Measurements from ENCODE around the gene NOP53.

The NOP53 gene

DNA sequence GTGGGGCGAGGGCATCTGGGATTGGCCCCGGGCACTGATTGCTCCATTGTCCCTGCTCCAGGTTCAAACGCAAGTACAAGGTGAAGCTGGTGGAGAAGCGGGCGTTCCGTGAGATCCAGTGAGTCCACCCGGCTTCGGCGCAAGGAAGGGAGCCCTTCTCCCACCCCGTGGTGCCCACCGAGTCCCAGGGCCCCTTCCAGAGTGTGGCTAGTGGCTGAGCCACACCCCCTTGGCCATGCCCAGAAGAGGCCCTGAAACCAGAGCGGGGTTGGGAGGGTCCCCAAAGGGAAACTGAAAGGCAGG, 11.2 kb downstream of the NOP53 start:
- Histone ChIP-seq H3K27ac (no peak overlapping the region), H3K4me3 (no peak overlapping the region)
- TF ChIP-seq, protein P1, sequence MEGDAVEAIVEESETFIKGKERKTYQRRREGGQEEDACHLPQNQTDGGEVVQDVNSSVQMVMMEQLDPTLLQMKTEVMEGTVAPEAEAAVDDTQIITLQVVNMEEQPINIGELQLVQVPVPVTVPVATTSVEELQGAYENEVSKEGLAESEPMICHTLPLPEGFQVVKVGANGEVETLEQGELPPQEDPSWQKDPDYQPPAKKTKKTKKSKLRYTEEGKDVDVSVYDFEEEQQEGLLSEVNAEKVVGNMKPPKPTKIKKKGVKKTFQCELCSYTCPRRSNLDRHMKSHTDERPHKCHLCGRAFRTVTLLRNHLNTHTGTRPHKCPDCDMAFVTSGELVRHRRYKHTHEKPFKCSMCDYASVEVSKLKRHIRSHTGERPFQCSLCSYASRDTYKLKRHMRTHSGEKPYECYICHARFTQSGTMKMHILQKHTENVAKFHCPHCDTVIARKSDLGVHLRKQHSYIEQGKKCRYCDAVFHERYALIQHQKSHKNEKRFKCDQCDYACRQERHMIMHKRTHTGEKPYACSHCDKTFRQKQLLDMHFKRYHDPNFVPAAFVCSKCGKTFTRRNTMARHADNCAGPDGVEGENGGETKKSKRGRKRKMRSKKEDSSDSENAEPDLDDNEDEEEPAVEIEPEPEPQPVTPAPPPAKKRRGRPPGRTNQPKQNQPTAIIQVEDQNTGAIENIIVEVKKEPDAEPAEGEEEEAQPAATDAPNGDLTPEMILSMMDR (IDR thresholded peaks at IDR 0.05): no peak
- no peak for DNase-seq (ENCODE audit: low spot score)

DNA sequence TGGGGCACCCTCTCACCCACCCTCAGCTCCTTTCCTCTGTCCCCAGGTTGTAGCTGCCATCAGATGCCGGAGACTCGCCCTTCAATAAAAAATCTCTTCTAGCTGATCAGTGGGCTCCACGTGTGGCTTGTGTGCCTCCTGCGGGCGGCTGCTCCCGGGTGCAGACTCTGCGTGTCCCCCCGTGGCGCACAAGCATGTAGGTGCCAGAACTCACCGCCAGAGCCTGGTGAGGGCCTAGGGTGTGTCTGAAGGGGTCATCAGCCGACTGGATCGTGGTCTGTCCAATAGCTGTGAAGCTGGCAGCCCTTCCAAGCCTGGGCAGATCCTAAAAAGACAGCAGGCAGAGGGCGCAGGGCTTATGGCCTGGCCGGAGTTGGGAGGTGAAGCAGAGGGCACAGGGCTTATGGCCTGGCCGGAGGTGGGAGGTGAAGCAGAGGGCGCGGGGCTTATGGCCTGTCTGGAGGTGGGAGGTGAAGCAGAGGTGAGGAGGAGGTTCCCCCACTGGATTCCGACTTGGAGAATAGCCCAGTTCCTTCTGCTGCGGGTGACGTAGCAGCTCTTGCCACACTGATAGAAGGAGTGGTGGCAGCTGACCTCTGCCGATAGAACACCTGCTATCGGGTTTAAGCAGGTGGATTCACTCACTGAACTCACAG, 11.7 kb downstream of the NOP53 start:
- TF ChIP-seq, protein P1 (IDR thresholded peaks at IDR 0.05): no peak
- no peak for DNase-seq (ENCODE audit: low spot score)
- Histone ChIP-seq H3K4me3 (no peak overlapping the region), H3K27ac (no peak overlapping the region)

DNA sequence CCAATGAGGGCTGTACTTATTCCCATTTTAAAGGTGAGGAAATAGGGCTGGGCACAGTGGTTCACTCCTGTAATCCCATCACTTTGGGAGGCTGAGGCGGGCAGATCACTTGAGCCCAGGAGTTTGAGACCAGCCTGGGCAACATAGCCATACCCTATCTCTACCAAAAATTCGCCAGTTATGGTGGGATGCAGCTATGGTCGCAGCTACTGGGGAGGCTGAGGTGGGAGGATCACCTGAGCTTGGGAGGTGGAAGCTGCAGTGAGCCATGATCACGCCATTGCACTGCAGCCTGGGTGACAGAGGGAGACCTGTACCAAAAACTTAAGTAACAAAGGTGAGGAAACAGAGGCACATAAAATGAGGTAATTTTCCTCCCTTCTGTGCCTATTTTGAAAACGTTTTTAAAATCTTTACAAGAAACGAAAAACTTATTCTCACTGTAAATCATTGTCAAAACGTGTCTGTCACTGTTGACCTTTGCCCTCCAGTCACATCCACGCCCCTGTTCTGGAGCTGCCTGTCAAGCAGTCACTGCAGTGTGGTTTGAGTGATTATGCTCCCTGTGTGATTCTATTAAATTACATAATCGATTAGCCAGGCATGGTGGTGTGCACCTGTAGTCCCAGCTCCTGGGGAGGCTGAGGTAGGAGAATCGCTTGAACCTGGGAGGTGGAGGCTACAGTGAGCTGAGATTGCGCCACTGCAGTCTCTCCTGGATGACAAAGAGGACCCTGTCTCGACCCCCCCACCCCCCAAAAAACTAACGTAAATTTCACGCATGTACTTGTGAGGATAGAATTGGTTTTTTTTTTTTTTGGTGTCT, 12.5 kb downstream of the NOP53 start:
- Histone ChIP-seq H3K4me3 (no peak overlapping the region), H3K27ac (no peak overlapping the region)
- no peak for DNase-seq (ENCODE audit: low spot score)
- TF ChIP-seq, protein P1 (IDR thresholded peaks at IDR 0.05): no peak

DNA sequence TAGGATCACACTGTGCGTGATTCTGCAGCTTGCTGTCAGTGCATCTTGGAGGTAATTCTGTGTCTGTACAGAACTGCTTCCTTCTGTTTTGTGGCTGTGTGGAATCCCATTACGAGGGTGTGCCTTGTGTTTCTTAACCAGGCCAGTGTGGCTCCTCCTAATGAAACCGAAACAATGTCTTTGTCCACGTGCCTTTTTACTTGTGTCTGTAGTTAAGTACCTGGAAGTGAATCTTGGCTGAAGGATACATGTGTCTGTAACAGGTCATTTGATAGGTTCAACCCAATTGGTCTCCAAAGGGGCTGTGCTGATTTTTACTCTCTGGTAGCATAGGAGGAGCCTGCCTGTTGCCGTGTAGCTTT, 13.1 kb downstream of the NOP53 start:
- no peak overlapping the region for H3K4me3 ChIP-seq
- TF ChIP-seq, protein P1 (IDR thresholded peaks at IDR 0.05): no peak
- no peak overlapping the region for H3K27ac ChIP-seq
- no peak for DNase-seq (ENCODE audit: low spot score)

DNA sequence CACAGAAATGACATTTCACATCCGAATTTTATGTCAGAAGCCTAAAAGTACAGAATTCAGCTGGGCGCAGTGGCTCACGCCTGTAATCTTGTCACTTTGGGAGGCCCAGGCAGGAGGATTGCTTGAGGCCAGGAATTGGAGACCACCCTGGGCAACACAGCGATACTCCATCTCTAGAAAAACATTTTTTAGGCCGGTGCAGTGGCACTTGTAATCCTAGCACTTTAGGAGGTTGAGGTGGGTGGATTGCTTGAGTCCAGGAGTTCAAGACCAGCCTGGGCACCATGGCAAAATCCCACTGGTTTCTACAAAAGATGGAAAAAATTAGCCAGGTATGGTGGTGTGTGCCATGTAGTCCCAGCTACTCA, 15.3 kb downstream of the NOP53 start:
- H3K27ac ChIP-seq: no peak overlapping the region
- TF ChIP-seq, protein P1 (IDR thresholded peaks at IDR 0.05): no peak
- no peak for DNase-seq (ENCODE audit: low spot score)
- H3K4me3 ChIP-seq: no peak overlapping the region

DNA sequence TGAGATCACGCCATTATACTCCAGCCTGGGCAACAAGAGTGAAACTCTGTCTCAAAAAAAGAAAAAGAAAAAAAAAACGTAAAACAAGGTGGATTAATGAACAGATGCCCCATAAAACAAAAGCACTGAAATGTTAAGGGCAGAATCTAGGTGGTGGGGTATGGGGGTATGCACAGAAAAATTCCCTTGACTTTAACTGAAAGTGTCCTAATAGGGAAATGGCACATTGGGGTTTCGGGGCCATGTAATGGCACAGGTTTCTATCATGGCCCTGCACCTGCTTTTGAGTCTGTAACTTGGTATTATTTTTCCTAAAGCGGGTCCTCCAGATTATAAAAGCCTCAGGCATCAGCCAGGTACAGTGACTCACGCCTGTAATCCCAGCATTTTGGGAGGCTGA, 16.2 kb downstream of the NOP53 start:
- no peak overlapping the region for H3K27ac ChIP-seq

More for the DNA sequence above, 16.2 kb downstream of the NOP53 start:
- TF ChIP-seq, protein P1 (IDR thresholded peaks at IDR 0.05): no peak
- DNase-seq (ENCODE audit: low spot score): no peak
- no peak overlapping the region for H3K4me3 ChIP-seq
